Activated CD4-positive, CD25-positive, alpha-beta regulatory T cell (primary cell): ENCODE results near the gene PHLDA2.

Source experiments
- DNase-seq, 4 experiments: peaks; one replicate each; lab custom pipeline; 2025; lab: John Stamatoyannopoulos, UW

PHLDA2 gene

GRCh38 chr11:2928605-2929530 is at the start of gene PHLDA2:
TSS of gene PHLDA2 (minus strand) at chr11:2929420. CDS start at chr11:2929364, 56 bp downstream.
- peak; percentile 26 to 43 (median 30) for DNase-seq

GRCh38 chr11:2977113-2977512 is 47.9 kb upstream of the PHLDA2 start:
- no peak for DNase-seq

- DNase-seq, result no peak
These were observed 47.3 kb upstream of the PHLDA2 start for GRCh38 chr11:2976294-2977063.

- peak in 1 of 4 experiments; percentile 17 for DNase-seq
These were observed 46.4 kb upstream of the PHLDA2 start for GRCh38 chr11:2975594-2975993.

GRCh38 chr11:2974272-2974671 is 45.1 kb upstream of the PHLDA2 start:
- no peak for DNase-seq

- no peak for DNase-seq
These were observed 39.2 kb upstream of the PHLDA2 start for GRCh38 chr11:2968341-2968900.

GRCh38 chr11:2964782-2965181 is 35.6 kb upstream of the PHLDA2 start:
- DNase-seq, result no peak

GRCh38 chr11:2963761-2964160 is 34.5 kb upstream of the PHLDA2 start:
- no peak for DNase-seq

- no peak for DNase-seq
These were observed 34.0 kb upstream of the PHLDA2 start for GRCh38 chr11:2963112-2963754.

GRCh38 chr11:2961080-2961479 is 31.9 kb upstream of the PHLDA2 start:
- no peak for DNase-seq

GRCh38 chr11:2960139-2960538 is 30.9 kb upstream of the PHLDA2 start:
- DNase-seq, result no peak

GRCh38 chr11:2958251-2958650 is 29.0 kb upstream of the PHLDA2 start:
- DNase-seq, result no peak

GRCh38 chr11:2955906-2956476 is 26.8 kb upstream of the PHLDA2 start:
- no peak for DNase-seq

GRCh38 chr11:2954263-2954662 is 25.0 kb upstream of the PHLDA2 start:
- DNase-seq, result no peak

- no peak for DNase-seq
These were observed 23.1 kb upstream of the PHLDA2 start for GRCh38 chr11:2952290-2952689.

GRCh38 chr11:2951231-2952110 is 22.3 kb upstream of the PHLDA2 start:
- no peak for DNase-seq

- DNase-seq, result no peak
These were observed 21.6 kb upstream of the PHLDA2 start for GRCh38 chr11:2950825-2951224.

GRCh38 chr11:2949920-2950319 is 20.7 kb upstream of the PHLDA2 start:
- DNase-seq, result no peak

- DNase-seq, result no peak
These were observed 18.5 kb upstream of the PHLDA2 start for GRCh38 chr11:2947744-2948143.

- no peak for DNase-seq
These were observed 16.6 kb upstream of the PHLDA2 start for GRCh38 chr11:2945757-2946287.
